K562 (cell line): ENCODE data around the gene TBX6. TPM values are rescaled to one million over a fixed set of nuclear protein-coding genes. Genes with fewer than 3 reads are reported as not detected.

Experiments
- ARHGAP35 ChIP-seq: fragments of 450-650 bp; IDR thresholded peaks from 2 replicates; pipeline ENCODE4 v1.6.1; 2018; ENCODE audit not compliant: partially characterized antibody
- CREB3L1 ChIP-seq: fragments of 450-650 bp; IDR thresholded peaks from 2 replicates; pipeline ENCODE4 v1.6.1; 2014; ENCODE audit warnings: low read depth, mild to moderate bottlenecking, moderate library complexity, borderline replicate concordance
- CSDE1 ChIP-seq, 2 experiments: fragments of 450-650 bp; IDR thresholded peaks; 2 replicates each; pipeline ENCODE4 v1.6.1; 2016; ENCODE audit warnings: mild to moderate bottlenecking in 1 of 2
- FOXK2 ChIP-seq, 2 experiments: fragments of 450-650 bp; IDR thresholded peaks in 1 of 2; conservative IDR thresholded peaks in 1 of 2; 2 replicates each; pipeline ENCODE4 v1.6.1; 2016; ENCODE audit warnings: low read depth in 2 of 2, mild to moderate bottlenecking in 1 of 2
- GATA2 ChIP-seq: sonication (generic); formaldehyde crosslinking; IDR thresholded peaks from 2 replicates; pipeline ENCODE4 v1.4.0; 2020; ENCODE audit warnings: mild to moderate bottlenecking, missing genetic modification reagents
- KLF10 ChIP-seq: fragments of 250-450 bp; sonication (Bioruptor Pico); IDR thresholded peaks from 2 replicates; pipeline ENCODE4 v1.6.1; 2021; ENCODE audit warnings: matching md5 sums
- MBD1 ChIP-seq: fragments of 250-450 bp; sonication (Bioruptor Pico); IDR thresholded peaks from 2 replicates; pipeline ENCODE4 v1.8.0; 2022; ENCODE audit warnings: inconsistent platforms
- MTA3 ChIP-seq: fragments of 450-650 bp; formaldehyde crosslinking; IDR thresholded peaks from 2 replicates; pipeline ENCODE4 v1.6.1; 2017; ENCODE audit warnings: mild to moderate bottlenecking, borderline replicate concordance
- MYC ChIP-seq, 2 experiments: fragments of 250-450 bp in 1 of 2; sonication (Bioruptor Pico) in 1 of 2; IDR thresholded peaks; 2 replicates each; pipeline versions ENCODE4 v1.5.1 to v1.6.1; 2012 to 2021; ENCODE audit warnings: low read depth in 2 of 2, borderline replicate concordance in 1 of 2, improper control_type of control experiment in 1 of 2, low read length in 1 of 2, mild to moderate bottlenecking in 1 of 2, moderate library complexity in 1 of 2
- POLR2H ChIP-seq: IDR thresholded peaks from 2 replicates; pipeline ENCODE4 v1.6.1; 2016; ENCODE audit warnings: missing genetic modification characterization, low read depth, mild to moderate bottlenecking, control low read depth, missing compliant biosample characterization, moderate library complexity
- PRMT5 ChIP-seq: sonication (generic); formaldehyde crosslinking; IDR thresholded peaks from 2 replicates; pipeline ENCODE4 v1.5.0; 2020; ENCODE audit warnings: missing genetic modification reagents
- YY1 ChIP-seq, 3 experiments: IDR thresholded peaks; 2 replicates each; pipeline ENCODE4 v1.6.1; 2011; ENCODE audit warnings: low read length in 2 of 3, mild to moderate bottlenecking in 2 of 3, moderate library complexity in 2 of 3, borderline replicate concordance in 1 of 3, control low read depth in 1 of 3, low read depth in 1 of 3; ENCODE audit not compliant: insufficient read depth in 3 of 3, insufficient replicate concordance in 2 of 3, control insufficient read depth in 1 of 3, insufficient read length in 1 of 3; ENCODE audit errors: extremely low read depth in 1 of 3
- ZNF143 ChIP-seq: sonication (generic); formaldehyde crosslinking; IDR thresholded peaks from 2 replicates; pipeline ENCODE4 v1.9.0; 2022; ENCODE audit warnings: mild to moderate bottlenecking, missing genetic modification reagents
- ZNF395 ChIP-seq: fragments of 200-800 bp; sonication (Bioruptor generic); IDR thresholded peaks from 2 replicates; pipeline ENCODE4 v1.6.1; 2017; ENCODE audit warnings: missing genetic modification characterization, missing compliant biosample characterization
- ZNF707 ChIP-seq: fragments of 250-450 bp; sonication (Bioruptor Pico); conservative IDR thresholded peaks from 2 replicates; pipeline ENCODE4 v1.8.0; 2022; ENCODE audit warnings: inconsistent platforms, mild to moderate bottlenecking, moderate library complexity
- polyA plus RNA-seq, 8 experiments: library from polyadenylated mRNA; depleted of rRNA in 4 of 8; stranded (reverse) in 5 of 8; unstranded in 3 of 8; fragments of >200 nt; fragmentation: Nextera tagmentation in 2 of 8; fragmentation: Illumina TruSeq in 1 of 8; extraction: Ambion mirVana in 2 of 8; extraction: Trizol in 1 of 8; gene quantifications; 2 replicates each; pipeline versions ENCODE4 v1.2.1 to v1.2.3, GENCODE V29; 2011 to 2014; ENCODE audit warnings: inconsistent platforms in 1 of 8, missing spikeins in 1 of 8
- total RNA-seq, 7 experiments: library from RNA; depleted of rRNA in 6 of 7; stranded (reverse); fragments of >200 nt in 6 of 7; fragmentation: Illumina TruSeq in 2 of 7; extraction: Trizol in 2 of 7; gene quantifications; 2 replicates each; pipeline versions ENCODE4 v1.2.1 to v1.2.3, GENCODE V29; 2011 to 2021; ENCODE audit warnings: low replicate concordance in 1 of 7

The TBX6 gene
- total and polyA plus RNA-seq, 9 of the 15 experiments (the other 6 are each of a cell fraction or from before 2014, with no cell fraction given), result 0.07 to 0.58 (median 0.11) TPM; not detected in 2

GRCh38 chr16:30096105-30096861, 4.6 kb upstream of the TBX6 start, which contains the start of gene YPEL3 (continued):
- TF ChIP-seq PRMT5 (no peak), MYC (IDR thresholded peaks at IDR 0.05; ENCODE audit: low read depth, low read length) (peak; percentile 78), MYC (CRISPR knock-in tag; IDR thresholded peaks at IDR 0.05; ENCODE audit: borderline replicate concordance, low read depth) (peak; percentile 62; the same call in 1 of the 2 replicates), CREB3L1 (peak; percentile 40; the same call in 1 of the 2 replicates), ZNF707 (CRISPR knock-in tag) (no peak), ARHGAP35 (no peak), CSDE1 (IDR thresholded peaks at IDR 0.05) (no peak), FOXK2 (conservative IDR thresholded peaks at IDR 0.05 in 1 of 2, IDR thresholded peaks at IDR 0.05 in 1 of 2; ENCODE audit: low read depth in 2 of 2) (peak in 1 of 2 experiments; percentile 55; a peak in 2 of 4 replicates), MTA3 (0 out of 2 replicates have a peak, but pooled peaks have one; percentile 50), YY1 (IDR thresholded peaks at IDR 0.05; ENCODE audit: borderline replicate concordance in 1 of 3, control insufficient read depth in 1 of 3, extremely low read depth in 1 of 3, insufficient read depth in 3 of 3, insufficient read length in 1 of 3, insufficient replicate concordance in 2 of 3, low read depth in 1 of 3, low read length in 2 of 3) (peak in 1 of 3 experiments; percentile 18), GATA2 (CRISPR knock-in tag) (no peak), ZNF395 (CRISPR knock-in tag) (0 out of 2 replicates have a peak, but pooled peaks have one; percentile 59), POLR2H (0 out of 2 replicates have a peak, but pooled peaks have one; percentile 27), KLF10 (CRISPR knock-in tag) (no peak), MBD1 (CRISPR knock-in tag) (peak; percentile 87; the same call in 1 of the 2 replicates), ZNF143 (CRISPR knock-in tag) (0 out of 2 replicates have a peak, but pooled peaks have one; percentile 11)
